ENCODE measurements around the gene DTNB. TPM values are rescaled to one million over a fixed set of nuclear protein-coding genes. Genes with fewer than 3 reads are reported as not detected.

Gene DTNB
- polyA plus RNA-seq, 1 donor from 2014 or later: 22.5 TPM

- no peak overlapping the region for H3K4me2 ChIP-seq (ENCODE audit: low read length)
- H3K9me3 ChIP-seq (ENCODE audit: low read length): peaks cover 3% of the 10 kb centered on the region
- H3K79me2 ChIP-seq (replicated peaks; ENCODE audit: insufficient read depth, low read length): peaks cover 8% of the 10 kb centered on the region
- H3K36me3 ChIP-seq (ENCODE audit: insufficient read depth, low read length): no peaks in the 10 kb centered on the region
- H3K9me2 ChIP-seq (ENCODE audit: insufficient read depth, low read length): no peaks in the 10 kb centered on the region
- H3K27me3 ChIP-seq (ENCODE audit: insufficient read depth, low read depth, low read length): no peaks in the 10 kb centered on the region
- no peak overlapping the region for H3K9ac ChIP-seq (ENCODE audit: low read length)
- no peak overlapping the region for H2AFZ ChIP-seq (ENCODE audit: low read depth, low read length)
- H3K27ac ChIP-seq (ENCODE audit: low read length): no peak overlapping the region
- H3F3A ChIP-seq (ENCODE audit: insufficient read depth, low read length, poor library complexity, severe bottlenecking): no peaks in the 10 kb centered on the region
- H4K20me1 ChIP-seq (ENCODE audit: insufficient read depth): no peaks in the 10 kb centered on the region
- no peak overlapping the region for H3K4me3 ChIP-seq (ENCODE audit: low read length)
- no peak for TF ChIP-seq CTCF (IDR thresholded peaks at IDR 0.05; ENCODE audit: poor library complexity, severe bottlenecking)
- no peak for TF ChIP-seq SMC3 (conservative IDR thresholded peaks at IDR 0.05; ENCODE audit: poor library complexity)
- TF ChIP-seq RAD21 (conservative IDR thresholded peaks at IDR 0.05): no peak
- TF ChIP-seq POLR2AphosphoS5 (IDR thresholded peaks at IDR 0.05): no peak
- TF ChIP-seq EP300 (conservative IDR thresholded peaks at IDR 0.05; ENCODE audit: poor library complexity, severe bottlenecking): no peak
- no peak for TF ChIP-seq MXI1 (conservative IDR thresholded peaks at IDR 0.05; ENCODE audit: poor library complexity, severe bottlenecking)
- no peak for TF ChIP-seq REST (IDR thresholded peaks at IDR 0.05; ENCODE audit: borderline replicate concordance)
- no peak for TF ChIP-seq EZH2 (IDR thresholded peaks at IDR 0.05; ENCODE audit: borderline replicate concordance, insufficient read depth, low read length, poor library complexity, severe bottlenecking)
- TF ChIP-seq TAF1 (IDR thresholded peaks at IDR 0.05; ENCODE audit: low read depth): no peak
These were observed 345.0 kb downstream of the DTNB start for GRCh38 chr2:25328152-25329085.

Small RNA genes lying within 50 kb of the gene (small RNA-seq; reads per million reads assigned to genes)
- 13.3 to 32.2 (median 16.5) reads per million in 3 experiments for gene MIR1301
- 0 to 1.2 (median 0) reads per million in 3 experiments for gene RF00019

Other genes with a start within 250 kb of the DTNB start
- 2.9 and 3.2 TPM in 2 replicates for gene ASXL2, start 204.9 kb upstream of the DTNB start, polyA plus RNA-seq